MCF 10A (cell line): ENCODE measurements around the gene LGALS3. TPM values are rescaled to one million over a fixed set of nuclear protein-coding genes. Genes with fewer than 3 reads are reported as not detected.

Experiments used
- BruUV-seq: library from RNA; stranded (reverse); fragments of 400-500 nt; replicated peaks from 2 replicates; lab custom pipeline; 2021; lab: Mats Ljungman, UMichigan
- CTCF ChIA-PET: fragments of 300-600 bp; sonication (Branson Sonifier 250); formaldehyde crosslinking; extraction: SDS; loops from one replicate; lab custom pipeline; 2021; ENCODE audit warnings: antibody characterized with exemption, inconsistent platforms; lab: Yijun Ruan, JAX
- POLR2A ChIA-PET: fragments of 300-600, 350-650 bp; sonication (Branson Sonifier 250); formaldehyde crosslinking; extraction: SDS; loops from one replicate; lab custom pipeline; 2020; ENCODE audit warnings: antibody characterized with exemption, inconsistent platforms; lab: Yijun Ruan, JAX
- DNase-seq: peaks from one replicate; pipeline ENCODE4 v3.0.0-alpha.2; 2018; ENCODE audit not compliant: unreplicated experiment
- H3K27ac Mint-ChIP-seq: one replicate; pipeline ENCODE4 v1.8.0; 2022; ENCODE audit warnings: mild to moderate bottlenecking, low read depth, mixed read lengths; ENCODE audit not compliant: unreplicated experiment
- H3K27me3 Mint-ChIP-seq: one replicate; pipeline ENCODE4 v1.8.0; 2022; ENCODE audit warnings: mixed read lengths; ENCODE audit not compliant: insufficient read depth, unreplicated experiment
- H3K36me3 Mint-ChIP-seq: one replicate; pipeline ENCODE4 v1.8.0; 2022; ENCODE audit warnings: mild to moderate bottlenecking, moderate library complexity, mixed read lengths; ENCODE audit not compliant: insufficient read depth, unreplicated experiment
- H3K4me1 Mint-ChIP-seq: one replicate; pipeline ENCODE4 v1.8.0; 2022; ENCODE audit warnings: mixed read lengths; ENCODE audit not compliant: insufficient read depth, unreplicated experiment
- H3K4me3 Mint-ChIP-seq: one replicate; pipeline ENCODE4 v1.8.0; 2022; ENCODE audit warnings: mild to moderate bottlenecking, moderate library complexity, mixed read lengths; ENCODE audit not compliant: unreplicated experiment
- H3K9me3 Mint-ChIP-seq: one replicate; pipeline ENCODE4 v1.8.0; 2022; ENCODE audit warnings: mixed read lengths; ENCODE audit not compliant: unreplicated experiment
- CTCF ChIP-seq: fragments of 200-600 bp; IDR thresholded peaks from one replicate; pipeline ENCODE4 v1.8.0; 2022; ENCODE audit warnings: antibody characterized with exemption, mild to moderate bottlenecking; ENCODE audit not compliant: unreplicated experiment
- intact Hi-C: fragments of 100-400 bp; cut with micrococcal nuclease; formaldehyde crosslinking; loops from 2 replicates; pipeline ENCODE4 v1.14.1; 2022
- total RNA-seq: library from RNA; stranded (reverse); gene quantifications from 2 replicates; pipeline ENCODE4 v1.2.3, GENCODE V29; 2022

LGALS3 gene
- total RNA-seq, 1 experiment from 2014 or later: 154 TPM

- CTCF ChIA-PET: interaction anchor here (0.5 to 6.9 kb wide), 2 partner anchors 73 to 78 kb away, joined by 3 to 77 read pairs; no protein-coding TSS in a partner anchor
Observed at GRCh38 chr14:55086938-55087337, 42.1 kb upstream of the LGALS3 start.

GRCh38 chr14:55088356-55088755, 40.7 kb upstream of the LGALS3 start:
- TF ChIP-seq CTCF: no peak
- CTCF ChIA-PET: interaction anchor here (0.7 to 6.9 kb wide), 6 partner anchors 10 to 592 kb away, joined by 3 to 77 read pairs (median 10); no protein-coding TSS in a partner anchor
- no peak overlapping the region for H3K4me3 Mint-ChIP-seq
- no peak for DNase-seq
- POLR2A ChIA-PET: interaction anchor here (1.2 to 3.2 kb wide), 5 partner anchors 10 to 68 kb away, joined by 3 to 22 read pairs (median 4); partner anchors contain the start of gene LGALS3
- no TSS peak for BruUV-seq
- intact Hi-C loops: no loop called here
- H3K27ac Mint-ChIP-seq: no peak overlapping the region
- H3K36me3 Mint-ChIP-seq: no peaks in the 10 kb centered on the region
- no peaks in the 10 kb centered on the region for H3K9me3 Mint-ChIP-seq
- no peaks in the 10 kb centered on the region for H3K27me3 Mint-ChIP-seq
- no peaks in the 10 kb centered on the region for H3K4me1 Mint-ChIP-seq

More at GRCh38 chr14:55086938-55087337, 42.1 kb upstream of the LGALS3 start:
- TF ChIP-seq CTCF: no peak
- H3K4me3 Mint-ChIP-seq: no peak overlapping the region
- BruUV-seq: no TSS peak
- H3K27ac Mint-ChIP-seq: no peak overlapping the region
- H3K9me3 Mint-ChIP-seq: no peaks in the 10 kb centered on the region
- no peak for DNase-seq
- no peaks in the 10 kb centered on the region for H3K36me3 Mint-ChIP-seq
- intact Hi-C loops: no loop called here
- POLR2A ChIA-PET: interaction anchor here (0.6 to 3.2 kb wide), 4 partner anchors 9 to 42 kb away, joined by 3 to 22 read pairs (median 10); partner anchors contain the start of genes LGALS3 and MAPK1IP1L
- no peaks in the 10 kb centered on the region for H3K4me1 Mint-ChIP-seq
- no peaks in the 10 kb centered on the region for H3K27me3 Mint-ChIP-seq

- peaks cover 4% of the 10 kb centered on the region for H3K4me1 Mint-ChIP-seq
- intact Hi-C loops: no loop called here
- ChIA-PET CTCF (interaction anchor here (1.0 to 4.8 kb wide), 6 partner anchors 10 to 67 kb away, joined by 3 to 43 read pairs (median 6); no protein-coding TSS in a partner anchor), POLR2A (interaction anchor here (1.6 to 9.0 kb wide), 5 partner anchors 10 to 67 kb away, joined by 3 to 79 read pairs (median 9); partner anchors contain the start of genes LGALS3 and MAPK1IP1L)
- no TSS peak for BruUV-seq
- no peak overlapping the region for H3K4me3 Mint-ChIP-seq
- no peak overlapping the region for H3K27ac Mint-ChIP-seq
- DNase-seq: no peak
- TF ChIP-seq CTCF: no peak
- no peaks in the 10 kb centered on the region for H3K9me3 Mint-ChIP-seq
- H3K36me3 Mint-ChIP-seq: no peaks in the 10 kb centered on the region
- H3K27me3 Mint-ChIP-seq: no peaks in the 10 kb centered on the region
Observed at GRCh38 chr14:55092341-55092740, 36.7 kb upstream of the LGALS3 start.

GRCh38 chr14:55094292-55095157, 34.5 kb upstream of the LGALS3 start:
- peaks cover 17% of the 10 kb centered on the region for H3K4me1 Mint-ChIP-seq

More at GRCh38 chr14:55094292-55095157, 34.5 kb upstream of the LGALS3 start:
- peaks cover 7% of the 10 kb centered on the region for H3K36me3 Mint-ChIP-seq
- ChIA-PET POLR2A (interaction anchor here (0.6 to 9.0 kb wide), 15 partner anchors 9 to 66 kb away, joined by 3 to 79 read pairs (median 5); partner anchors contain the start of genes LGALS3 and MAPK1IP1L), CTCF (interaction anchor here (0.5 to 4.8 kb wide), 9 partner anchors 9 to 65 kb away, joined by 3 to 43 read pairs (median 4); no protein-coding TSS in a partner anchor)
- H3K9me3 Mint-ChIP-seq: no peaks in the 10 kb centered on the region
- H3K27me3 Mint-ChIP-seq: no peaks in the 10 kb centered on the region
- no TSS peak for BruUV-seq
- H3K27ac Mint-ChIP-seq: no peak overlapping the region
- no peak for TF ChIP-seq CTCF
- peak; percentile 42 for DNase-seq
- no peak overlapping the region for H3K4me3 Mint-ChIP-seq
- intact Hi-C loops: no loop called here
